GM18909 (cell line): Measurements from ENCODE around the gene DNAJC13.

Source experiments
- ATAC-seq: cut with Tn5 transposase; IDR thresholded peaks from one replicate; pipeline ENCODE4 v1.9.1; 2021; ENCODE audit warnings: mild to moderate bottlenecking; ENCODE audit not compliant: unreplicated experiment, poor library complexity

DNAJC13 gene

GRCh38 chr3:132405609-132406299 is 11.5 kb upstream of the DNAJC13 start:
- no peak for ATAC-seq

- no peak for ATAC-seq
Measured at GRCh38 chr3:132406587-132406986, 10.7 kb upstream of the DNAJC13 start.

- no peak for ATAC-seq
Measured at GRCh38 chr3:132407025-132407424, 10.3 kb upstream of the DNAJC13 start.

GRCh38 chr3:132414841-132415240 is 2.5 kb upstream of the DNAJC13 start:
- no peak for ATAC-seq

DNA sequence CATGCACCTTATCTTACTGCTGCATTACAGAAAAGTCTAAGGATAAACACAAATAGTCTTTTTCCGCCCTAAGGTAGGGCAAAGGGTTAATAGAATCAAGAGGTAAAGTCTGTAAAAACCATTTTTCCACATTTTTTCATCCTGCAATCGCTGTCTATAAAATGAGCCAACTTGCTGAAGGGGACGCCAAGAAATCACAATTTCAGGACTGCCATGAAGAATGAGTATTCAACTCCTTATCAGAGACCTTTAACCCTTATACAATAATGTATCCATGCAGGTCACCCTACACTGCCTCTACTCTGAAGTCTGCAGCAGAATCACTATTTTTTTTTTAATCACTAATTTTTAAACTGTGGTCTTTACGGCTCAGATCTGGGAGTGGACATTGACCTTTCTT is 1.1 kb upstream of the DNAJC13 start:
- no peak for ATAC-seq

GRCh38 chr3:132417695-132418411 is 551 bp downstream of the DNAJC13 start:
- ATAC-seq, result peak; percentile 51

DNA sequence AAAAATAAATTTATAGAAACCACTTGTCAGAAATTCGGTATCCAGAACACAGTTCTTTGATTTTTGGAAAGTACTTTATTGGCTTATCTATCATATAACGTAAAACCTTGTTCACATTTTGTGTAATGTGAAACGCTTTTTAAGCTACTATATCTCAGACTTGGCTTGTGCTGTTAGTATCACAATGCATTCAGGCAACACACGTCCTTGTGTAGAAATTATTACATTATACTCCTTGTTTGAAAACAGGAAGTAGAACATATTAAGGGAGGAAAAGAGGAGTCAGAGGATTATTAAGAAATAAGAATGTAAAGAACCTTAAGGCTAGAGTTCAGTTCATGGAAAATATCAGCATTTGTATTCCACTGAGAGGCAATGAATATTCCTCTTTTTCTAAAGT is 1.6 kb downstream of the DNAJC13 start:
- ATAC-seq, result no peak

DNA sequence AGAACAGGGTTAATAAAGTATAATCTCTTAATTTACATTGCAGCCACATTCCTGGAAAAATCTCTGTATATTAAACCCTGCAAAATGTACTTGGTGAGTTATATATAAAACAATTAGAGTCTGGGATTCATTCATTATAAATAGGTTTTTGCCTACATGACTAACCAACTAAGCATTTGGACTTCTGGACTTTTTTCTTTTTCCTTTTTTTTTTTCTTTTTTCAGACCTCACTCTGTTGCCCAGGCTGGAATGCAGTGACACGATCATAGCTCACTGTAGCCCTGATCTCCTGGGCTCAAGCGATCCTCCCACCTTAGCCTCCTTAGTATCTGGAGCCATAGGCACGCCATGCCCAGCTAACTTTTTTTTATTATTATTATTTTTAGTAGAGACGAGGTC is 4.5 kb downstream of the DNAJC13 start:
- no peak for ATAC-seq

DNA sequence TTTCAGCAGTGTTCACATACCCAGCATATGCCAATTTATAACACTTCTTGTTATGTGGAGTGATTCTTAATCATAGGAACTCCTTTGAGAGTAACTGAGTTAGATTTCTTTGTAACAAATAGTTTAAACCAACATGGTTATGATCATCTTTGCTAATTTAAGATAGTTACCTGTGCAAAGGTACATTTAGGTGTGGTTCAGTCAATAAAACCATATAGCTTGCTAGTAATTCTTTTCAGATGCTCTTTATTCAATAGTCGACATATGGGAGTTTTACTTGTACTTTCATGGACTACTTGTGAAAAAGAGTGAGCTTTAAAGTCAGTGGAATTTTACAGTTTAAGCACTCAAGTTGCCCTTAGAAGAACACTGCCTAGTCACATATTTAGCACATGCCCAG is 5.2 kb downstream of the DNAJC13 start:
- no peak for ATAC-seq

- ATAC-seq, result no peak
Measured at GRCh38 chr3:132432639-132433038, 15.3 kb downstream of the DNAJC13 start.

DNA sequence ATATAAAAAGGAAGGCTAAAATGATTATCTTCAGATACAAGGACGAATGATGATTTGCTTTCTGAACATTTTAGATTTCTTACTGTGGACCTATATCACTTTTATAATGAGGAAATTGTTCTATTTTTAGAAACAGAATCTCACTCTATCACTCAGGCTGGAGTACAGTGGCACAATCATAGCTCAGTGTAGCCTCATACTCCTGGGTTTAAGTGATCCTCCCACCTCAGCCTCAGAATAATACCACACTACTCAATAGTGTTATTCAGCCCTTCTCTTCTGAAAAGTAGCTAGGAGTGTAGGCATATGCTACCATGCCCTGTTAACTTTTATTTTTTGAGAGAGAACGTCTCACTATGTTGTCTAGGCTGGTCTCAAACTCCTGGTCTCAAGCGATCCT is 15.8 kb downstream of the DNAJC13 start:
- ATAC-seq, result no peak

GRCh38 chr3:132435224-132435910 is 18.1 kb downstream of the DNAJC13 start:
- no peak for ATAC-seq

GRCh38 chr3:132435911-132436425 is 18.7 kb downstream of the DNAJC13 start:
- ATAC-seq, result no peak

DNA sequence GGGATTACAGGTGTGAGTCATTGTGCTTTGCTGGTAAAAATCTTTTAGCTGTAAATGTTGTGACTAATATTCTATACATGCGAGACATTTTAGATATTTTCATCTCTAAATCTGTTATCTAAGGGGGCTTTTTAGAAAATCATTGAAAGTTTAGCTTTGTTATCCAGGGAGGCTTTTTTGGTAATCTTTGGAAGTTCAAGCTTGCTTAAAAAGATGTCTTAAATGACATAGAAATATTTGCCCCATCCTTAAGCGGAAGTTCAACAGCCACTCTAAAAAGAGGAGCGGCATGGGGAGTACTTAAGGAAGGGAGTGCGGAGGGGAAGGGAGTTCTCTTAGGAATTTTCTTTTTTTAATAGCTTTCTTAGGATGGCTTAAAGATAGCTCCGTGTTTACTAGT is 26.1 kb downstream of the DNAJC13 start:
- ATAC-seq, result no peak

GRCh38 chr3:132444383-132444782 is 27.1 kb downstream of the DNAJC13 start:
- ATAC-seq, result no peak

DNA sequence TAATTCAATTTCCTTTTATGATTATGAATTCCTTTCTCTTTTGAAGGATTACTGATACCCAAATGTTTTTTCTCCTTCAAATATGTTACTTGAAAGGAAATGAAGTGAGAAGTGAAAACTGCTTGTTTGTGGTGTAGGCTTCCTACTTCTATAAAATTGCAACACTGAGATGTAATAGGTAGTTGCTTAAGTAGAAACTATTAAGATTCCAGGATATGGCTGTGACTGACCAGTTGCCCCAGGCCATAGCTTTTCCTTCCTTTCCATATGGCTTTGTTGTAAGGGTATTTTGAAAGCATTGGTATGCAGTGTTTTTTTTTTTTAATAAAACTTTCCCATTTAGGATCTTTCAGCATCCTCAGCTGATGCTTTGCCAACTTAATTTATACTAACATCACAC is 28.5 kb downstream of the DNAJC13 start:
- ATAC-seq, result no peak

- no peak for ATAC-seq
Measured at GRCh38 chr3:132448216-132448961, 31.1 kb downstream of the DNAJC13 start.

DNA sequence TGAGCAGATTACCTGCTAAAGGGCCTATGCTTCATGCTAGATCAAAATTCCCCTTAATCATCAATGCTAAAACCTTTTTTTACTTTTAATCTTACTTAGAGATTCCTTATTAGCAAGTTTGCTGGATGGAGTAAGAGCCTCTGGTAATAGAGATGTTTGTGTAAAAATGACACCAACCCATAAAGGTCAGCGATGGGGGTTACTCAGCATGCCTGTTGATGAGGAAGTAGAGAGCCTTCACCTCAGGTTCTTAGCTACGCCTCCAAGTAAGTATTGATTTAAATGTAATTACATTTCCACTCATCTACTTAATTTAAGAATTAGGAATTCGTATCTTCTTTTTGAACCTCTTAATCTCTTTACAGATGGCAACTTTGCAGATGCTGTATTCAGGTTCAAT is 38.8 kb downstream of the DNAJC13 start:
- no peak for ATAC-seq

GRCh38 chr3:132456571-132456970 is 39.3 kb downstream of the DNAJC13 start:
- no peak for ATAC-seq

GRCh38 chr3:132457286-132457685 is 40.0 kb downstream of the DNAJC13 start:
- ATAC-seq, result no peak

GRCh38 chr3:132459551-132459950 is 42.2 kb downstream of the DNAJC13 start:
- ATAC-seq, result no peak
